SU-DHL-6 (cell line): Measurements from ENCODE around the gene TSN.

ENCODE experiments used
- H2AFZ ChIP-seq: fragments of 200-600 bp; sonication (generic); 2 replicates; pipeline ENCODE4 v1.6.1; 2014; ENCODE audit warnings: low read depth, mild to moderate bottlenecking, moderate library complexity, mixed read lengths, antibody characterized with exemption, low read length; ENCODE audit not compliant: severe bottlenecking
- H3F3A ChIP-seq: fragments of 200-600 bp; shearing (Covaris generic); 2 replicates; pipeline ENCODE4 v1.6.0; 2016; ENCODE audit warnings: antibody characterized with exemption, mild to moderate bottlenecking; ENCODE audit not compliant: insufficient read depth
- H3K27ac ChIP-seq: fragments of 200-600 bp; sonication (generic); 2 replicates; pipeline ENCODE4 v1.5.1; 2016; ENCODE audit warnings: low read depth, mild to moderate bottlenecking, low read length, moderate library complexity, mixed read lengths
- H3K27me3 ChIP-seq: fragments of 200-600 bp; sonication (generic), shearing (Covaris generic); 2 replicates; pipeline ENCODE4 v1.6.0; 2014; ENCODE audit warnings: mild to moderate bottlenecking, low read length
- H3K36me3 ChIP-seq: fragments of 200-600 bp; sonication (generic); 2 replicates; pipeline ENCODE4 v1.6.1; 2014; ENCODE audit warnings: mild to moderate bottlenecking, low read length, mixed read lengths
- H3K4me2 ChIP-seq: fragments of 300-600, 200-600 bp; shearing (Covaris generic), sonication (generic); 2 replicates; pipeline ENCODE4 v1.6.0; 2014; ENCODE audit warnings: low read length, low read depth, mild to moderate bottlenecking; ENCODE audit not compliant: poor library complexity, severe bottlenecking
- H3K4me3 ChIP-seq: fragments of 200-600 bp; sonication (generic); 2 replicates; pipeline ENCODE4 v1.5.1; 2014; ENCODE audit warnings: antibody characterized with exemption, low read length, mild to moderate bottlenecking, mixed read lengths; ENCODE audit not compliant: insufficient read depth, poor library complexity, severe bottlenecking
- H3K79me2 ChIP-seq: fragments of 200-600 bp; sonication (generic); 2 replicates; pipeline ENCODE4 v1.6.1; 2014; ENCODE audit warnings: mild to moderate bottlenecking, low read length, moderate library complexity; ENCODE audit not compliant: insufficient read depth
- H3K9ac ChIP-seq: fragments of 200-600 bp; sonication (generic); 2 replicates; pipeline ENCODE4 v1.7.0; 2014; ENCODE audit warnings: mild to moderate bottlenecking, low read length
- H3K9me2 ChIP-seq: fragments of 200-600 bp; sonication (generic); replicated peaks from 2 replicates; pipeline ENCODE4 v1.6.1; 2014; ENCODE audit warnings: low read length; ENCODE audit not compliant: insufficient read depth
- H3K9me3 ChIP-seq: fragments of 200-600 bp; sonication (generic); 2 replicates; pipeline ENCODE4 v1.6.1; 2014; ENCODE audit warnings: low read length, mixed read lengths; ENCODE audit not compliant: insufficient read depth
- H4K20me1 ChIP-seq: fragments of 200-600 bp; sonication (generic); 2 replicates; pipeline ENCODE4 v1.6.1; 2014; ENCODE audit warnings: low read depth, mild to moderate bottlenecking, antibody characterized with exemption, low read length, moderate library complexity, mixed read lengths
- CTCF ChIP-seq: fragments of 200-600 bp; sonication (generic); IDR thresholded peaks from one replicate; pipeline ENCODE4 v1.5.1; 2017; ENCODE audit warnings: antibody characterized with exemption, mild to moderate bottlenecking, low read length, moderate library complexity; ENCODE audit not compliant: insufficient read depth, poor library complexity, severe bottlenecking
- EZH2phosphoT487 ChIP-seq: fragments of 200-600 bp; sonication (generic), shearing (Covaris generic); conservative IDR thresholded peaks from 2 replicates; pipeline ENCODE4 v1.6.1; 2018; ENCODE audit warnings: mild to moderate bottlenecking, antibody characterized with exemption, low read length, moderate library complexity, mixed read lengths

The TSN gene

GRCh38 chr2:121794233-121794632 lies 38.8 kb downstream of the TSN start:
- Histone ChIP-seq H3K9me3 (no peaks in the 10 kb centered on the region), H3K27ac (no peak overlapping the region), H3K4me2 (no peak overlapping the region), H3K4me3 (no peak overlapping the region), H3K27me3 (no peaks in the 10 kb centered on the region), H3K36me3 (no peaks in the 10 kb centered on the region), H4K20me1 (no peaks in the 10 kb centered on the region), H3F3A (no peaks in the 10 kb centered on the region), H3K9ac (no peak overlapping the region), H3K79me2 (no peaks in the 10 kb centered on the region), H2AFZ (no peak overlapping the region), H3K9me2 (no peaks in the 10 kb centered on the region)
- TF ChIP-seq EZH2phosphoT487 (no peak), CTCF (no peak)

- no peak overlapping the region for H3K27ac ChIP-seq
- H4K20me1 ChIP-seq: no peaks in the 10 kb centered on the region
- no peak overlapping the region for H3K9ac ChIP-seq
- H3K4me3 ChIP-seq: no peak overlapping the region
- H3K79me2 ChIP-seq: no peaks in the 10 kb centered on the region
- H3F3A ChIP-seq: no peaks in the 10 kb centered on the region
- no peaks in the 10 kb centered on the region for H3K9me2 ChIP-seq
- no peaks in the 10 kb centered on the region for H3K36me3 ChIP-seq
- no peak overlapping the region for H3K4me2 ChIP-seq
- no peaks in the 10 kb centered on the region for H3K27me3 ChIP-seq
- no peaks in the 10 kb centered on the region for H3K9me3 ChIP-seq
- no peak for TF ChIP-seq EZH2phosphoT487
- TF ChIP-seq CTCF: no peak
- no peak overlapping the region for H2AFZ ChIP-seq
These were observed 40.8 kb downstream of the TSN start for GRCh38 chr2:121796239-121796638.

GRCh38 chr2:121798617-121799016 lies 43.2 kb downstream of the TSN start:
- Histone ChIP-seq H4K20me1 (no peaks in the 10 kb centered on the region), H3K4me2 (no peak overlapping the region)

More at GRCh38 chr2:121798617-121799016, 43.2 kb downstream of the TSN start:
- no peaks in the 10 kb centered on the region for H3K27me3 ChIP-seq
- H3K9me3 ChIP-seq: peaks cover 10% of the 10 kb centered on the region; the same call in 1 of the 2 replicates
- no peak overlapping the region for H2AFZ ChIP-seq
- no peak overlapping the region for H3K9ac ChIP-seq
- 0 out of 2 replicates have a peak, but pooled peaks cover 2% of the 10 kb centered on the region for H3F3A ChIP-seq
- H3K4me3 ChIP-seq: no peak overlapping the region
- H3K79me2 ChIP-seq: no peaks in the 10 kb centered on the region
- no peak overlapping the region for H3K27ac ChIP-seq
- no peaks in the 10 kb centered on the region for H3K36me3 ChIP-seq
- H3K9me2 ChIP-seq: no peaks in the 10 kb centered on the region
- TF ChIP-seq CTCF: no peak
- no peak for TF ChIP-seq EZH2phosphoT487
